Esophagus mucosa (tissue), 1 donor: ENCODE data around the gene SNRPB2. TPM values are rescaled to one million over a fixed set of nuclear protein-coding genes. Genes with fewer than 3 reads are reported as not detected.

Source experiments
- total RNA-seq: library from RNA; stranded (reverse); gene quantifications from one replicate; pipeline ENCODE4 v1.2.4, GENCODE V29; 2023
- donor health status: DM: yes; HTN: yes; CAD: no.

The SNRPB2 gene
- total RNA-seq, 1 donor from 2014 or later, result 27.3 TPM

Other genes starting within 250 kb of the SNRPB2 start
- gene KIF16B, start 156.6 kb upstream of the SNRPB2 start, total RNA-seq, result 12.7 TPM
- not detected for gene OTOR, start 18.3 kb downstream of the SNRPB2 start, total RNA-seq